Calu3 (cell line): ENCODE data around the gene ABCB8. TPM values are rescaled to one million over a fixed set of nuclear protein-coding genes. Genes with fewer than 3 reads are reported as not detected.

ENCODE experiments used
- BruUV-seq: library from RNA; stranded (reverse); fragments of 400-500 nt; replicated peaks from 2 replicates; lab custom pipeline; 2021; lab: Mats Ljungman, UMichigan
- CTCF ChIA-PET: fragments of 300-600 bp; sonication (Branson Sonifier 250); formaldehyde crosslinking; loops from one replicate; lab custom pipeline; 2022; ENCODE audit warnings: antibody characterized with exemption; lab: Charles Lee
- DNase-seq: peaks from one replicate; pipeline ENCODE4 v3.0.0; 2022
- H3K27ac Mint-ChIP-seq: one replicate; pipeline ENCODE4 v1.8.0; 2022; ENCODE audit warnings: mixed read lengths; ENCODE audit not compliant: unreplicated experiment
- H3K27me3 Mint-ChIP-seq: one replicate; pipeline ENCODE4 v1.8.0; 2022; ENCODE audit warnings: mixed read lengths; ENCODE audit not compliant: unreplicated experiment
- H3K36me3 Mint-ChIP-seq: one replicate; pipeline ENCODE4 v1.8.0; 2022; ENCODE audit warnings: mild to moderate bottlenecking, moderate library complexity, mixed read lengths; ENCODE audit not compliant: insufficient read depth, unreplicated experiment
- H3K4me1 Mint-ChIP-seq: one replicate; pipeline ENCODE4 v1.8.0; 2022; ENCODE audit warnings: mild to moderate bottlenecking, low read depth, mixed read lengths; ENCODE audit not compliant: unreplicated experiment
- H3K4me3 Mint-ChIP-seq: one replicate; pipeline ENCODE4 v1.8.0; 2022; ENCODE audit warnings: mild to moderate bottlenecking, low read depth, moderate library complexity, mixed read lengths; ENCODE audit not compliant: unreplicated experiment
- H3K9me3 Mint-ChIP-seq: one replicate; pipeline ENCODE4 v1.8.0; 2022; ENCODE audit warnings: low read depth, mixed read lengths; ENCODE audit not compliant: unreplicated experiment
- intact Hi-C: fragments of 100-400 bp; cut with micrococcal nuclease; formaldehyde crosslinking; loops from one replicate; pipeline ENCODE4 v1.10.0; 2022; ENCODE audit not compliant: unreplicated experiment
- total RNA-seq: library from RNA; stranded (reverse); gene quantifications from 2 replicates; pipeline ENCODE4 v1.2.3, GENCODE V29; 2022
- TF ChIP-seq, protein P1 (sequence below): fragments of 200-600 bp; IDR thresholded peaks from one replicate; pipeline ENCODE4 v1.8.0; 2022; ENCODE audit warnings: antibody characterized with exemption; ENCODE audit not compliant: unreplicated experiment

Gene ABCB8
- total RNA-seq, 1 experiment from 2014 or later = 40.2 TPM

DNA sequence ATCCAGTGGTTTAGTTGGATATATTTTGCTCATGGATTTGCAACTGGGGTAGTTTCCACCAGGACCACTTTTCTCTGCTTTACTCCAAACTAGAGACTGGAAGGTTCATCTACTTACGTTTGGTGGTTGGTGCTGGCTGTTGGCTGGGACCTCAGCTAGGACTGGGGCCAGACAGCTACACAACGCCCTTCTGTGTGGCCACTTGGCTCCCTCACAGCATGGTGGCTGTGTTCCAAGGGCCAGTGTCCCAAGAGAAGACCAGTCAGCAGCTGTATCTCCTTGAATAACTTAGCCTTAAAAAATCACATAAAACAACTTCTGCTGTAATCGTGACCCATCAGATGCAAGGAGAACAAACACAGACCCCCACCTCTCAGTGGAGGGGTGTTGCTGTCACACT is 45.9 kb upstream of the ABCB8 start:
- DNase-seq = no peak
- Mint-ChIP-seq H3K27ac (no peak overlapping the region), H3K36me3 (no peaks in the 10 kb centered on the region), H3K9me3 (no peaks in the 10 kb centered on the region), H3K4me3 (no peak overlapping the region), H3K27me3 (peaks cover 84% of the 10 kb centered on the region), H3K4me1 (peaks cover 1% of the 10 kb centered on the region)
- no TSS peak for BruUV-seq
- TF ChIP-seq, protein P1, sequence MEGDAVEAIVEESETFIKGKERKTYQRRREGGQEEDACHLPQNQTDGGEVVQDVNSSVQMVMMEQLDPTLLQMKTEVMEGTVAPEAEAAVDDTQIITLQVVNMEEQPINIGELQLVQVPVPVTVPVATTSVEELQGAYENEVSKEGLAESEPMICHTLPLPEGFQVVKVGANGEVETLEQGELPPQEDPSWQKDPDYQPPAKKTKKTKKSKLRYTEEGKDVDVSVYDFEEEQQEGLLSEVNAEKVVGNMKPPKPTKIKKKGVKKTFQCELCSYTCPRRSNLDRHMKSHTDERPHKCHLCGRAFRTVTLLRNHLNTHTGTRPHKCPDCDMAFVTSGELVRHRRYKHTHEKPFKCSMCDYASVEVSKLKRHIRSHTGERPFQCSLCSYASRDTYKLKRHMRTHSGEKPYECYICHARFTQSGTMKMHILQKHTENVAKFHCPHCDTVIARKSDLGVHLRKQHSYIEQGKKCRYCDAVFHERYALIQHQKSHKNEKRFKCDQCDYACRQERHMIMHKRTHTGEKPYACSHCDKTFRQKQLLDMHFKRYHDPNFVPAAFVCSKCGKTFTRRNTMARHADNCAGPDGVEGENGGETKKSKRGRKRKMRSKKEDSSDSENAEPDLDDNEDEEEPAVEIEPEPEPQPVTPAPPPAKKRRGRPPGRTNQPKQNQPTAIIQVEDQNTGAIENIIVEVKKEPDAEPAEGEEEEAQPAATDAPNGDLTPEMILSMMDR = no peak
- CTCF ChIA-PET = no interaction called here
- intact Hi-C loops = loop anchor here (10.0 kb wide), 1 partner anchor 198 kb away; no protein-coding TSS in a partner anchor

DNA sequence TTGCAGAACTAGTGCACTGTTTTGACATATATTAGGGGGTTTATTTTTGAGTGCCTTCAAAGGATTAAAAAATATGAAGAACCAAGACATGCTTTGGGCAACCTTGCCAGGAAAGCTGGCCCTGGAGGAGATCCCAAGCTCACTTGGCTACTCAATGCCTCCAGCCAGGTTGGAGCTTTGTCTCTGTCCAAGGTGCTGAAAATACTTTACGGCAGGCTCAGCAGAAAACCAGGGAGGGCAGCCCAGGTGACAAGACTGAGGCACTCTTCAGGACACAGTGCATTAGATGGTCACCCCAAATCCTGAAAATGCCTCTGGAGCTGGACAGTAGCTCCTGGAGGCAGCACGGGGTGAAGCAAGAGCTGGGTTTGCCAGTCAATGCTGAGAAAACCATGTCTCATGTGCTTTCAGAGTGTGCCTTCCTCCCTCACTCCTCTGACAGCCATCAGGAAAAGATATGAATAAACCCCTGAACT is 44.3 kb upstream of the ABCB8 start:
- Mint-ChIP-seq H3K27ac (no peak overlapping the region), H3K27me3 (peaks cover 83% of the 10 kb centered on the region), H3K4me3 (no peak overlapping the region), H3K4me1 (no peaks in the 10 kb centered on the region), H3K36me3 (no peaks in the 10 kb centered on the region), H3K9me3 (no peaks in the 10 kb centered on the region)
- peak; percentile 46 for DNase-seq
- CTCF ChIA-PET = interaction anchor here (0.6 to 0.8 kb wide), 2 partner anchors 107 to 115 kb away, joined by 3 to 4 read pairs; no protein-coding TSS in a partner anchor
- no TSS peak for BruUV-seq
- TF ChIP-seq, protein P1 = no peak
- intact Hi-C loops = loop anchor here (10.0 kb wide), 1 partner anchor 199 kb away; no protein-coding TSS in a partner anchor

DNA sequence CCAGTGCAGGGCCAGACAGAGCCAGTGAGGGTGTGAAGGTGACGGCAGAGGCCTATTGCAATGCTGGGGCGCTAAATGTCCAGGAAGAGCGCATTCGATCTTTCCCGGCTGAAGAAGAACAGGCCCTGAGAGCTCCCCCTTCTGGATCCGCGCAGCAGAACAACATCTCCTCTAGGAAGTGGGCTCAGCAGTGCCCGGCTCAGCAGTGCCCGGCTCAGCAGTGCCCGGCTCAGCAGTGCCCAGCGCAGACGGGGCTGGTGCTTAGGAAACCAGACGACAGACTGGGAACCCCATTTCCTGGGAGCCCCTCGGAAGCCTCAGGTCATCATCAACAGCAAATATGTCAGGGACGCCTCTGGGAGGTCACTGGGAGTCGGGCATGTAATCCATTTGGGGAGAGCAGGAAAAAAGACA is 42.1 kb upstream of the ABCB8 start:
- Mint-ChIP-seq H3K27me3 (peaks cover 68% of the 10 kb centered on the region), H3K4me1 (peaks cover 13% of the 10 kb centered on the region), H3K27ac (no peak overlapping the region), H3K36me3 (peaks cover 13% of the 10 kb centered on the region), H3K4me3 (no peak overlapping the region), H3K9me3 (peaks cover 13% of the 10 kb centered on the region)
- peak; percentile 74 for DNase-seq
- CTCF ChIA-PET = interaction anchor here (0.6 to 1.2 kb wide), 4 partner anchors 16 to 87 kb away, joined by 3 to 6 read pairs (median 4); no protein-coding TSS in a partner anchor
- no TSS peak for BruUV-seq
- intact Hi-C loops = loop anchor here (5.0 to 10.0 kb wide), 2 partner anchors 89 to 201 kb away; no protein-coding TSS in a partner anchor
- TF ChIP-seq, protein P1 = peak; percentile 59

DNA sequence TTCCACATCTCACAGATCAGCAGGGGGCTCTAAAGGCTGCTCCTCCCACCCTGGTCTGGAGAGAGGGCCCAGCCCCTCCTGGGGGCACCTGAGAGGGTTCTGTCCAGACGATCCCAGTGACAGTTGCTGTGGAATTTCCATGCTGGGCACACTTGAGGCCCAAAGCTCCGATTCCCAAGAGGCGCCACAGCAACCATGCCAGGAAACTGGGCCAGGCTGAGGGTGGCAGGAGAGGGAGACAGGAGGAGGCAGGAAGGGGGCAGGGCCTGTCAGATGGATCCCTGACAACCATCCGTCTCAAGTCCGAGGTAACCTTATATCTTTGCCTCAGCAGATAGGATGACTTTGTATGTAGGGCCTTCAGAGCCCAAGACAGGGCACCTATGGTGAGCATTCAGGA is 41.7 kb upstream of the ABCB8 start:
- peaks cover 17% of the 10 kb centered on the region for H3K4me1 Mint-ChIP-seq
- H3K27ac Mint-ChIP-seq = no peak overlapping the region
- BruUV-seq = no TSS peak
- CTCF ChIA-PET = interaction anchor here (0.7 to 1.2 kb wide), 5 partner anchors 10 to 476 kb away, joined by 3 to 6 read pairs (median 4); no protein-coding TSS in a partner anchor
- H3K27me3 Mint-ChIP-seq = peaks cover 64% of the 10 kb centered on the region
- H3K9me3 Mint-ChIP-seq = peaks cover 13% of the 10 kb centered on the region
- TF ChIP-seq, protein P1 = no peak
- H3K36me3 Mint-ChIP-seq = peaks cover 13% of the 10 kb centered on the region
- DNase-seq = no peak
- no peak overlapping the region for H3K4me3 Mint-ChIP-seq
- intact Hi-C loops = loop anchor here (5.0 to 10.0 kb wide), 2 partner anchors 89 to 202 kb away; no protein-coding TSS in a partner anchor
